HG03457 (cell line): ENCODE data around the gene TRAPPC3.

ENCODE experiments used
- ATAC-seq: cut with Tn5 transposase; IDR thresholded peaks from one replicate; pipeline ENCODE4 v1.9.1; 2021; ENCODE audit warnings: moderate number of reproducible peaks; ENCODE audit not compliant: unreplicated experiment

The TRAPPC3 gene

GRCh38 chr1:36154335-36154734 is 5.0 kb upstream of the TRAPPC3 start:
- ATAC-seq, result no peak

DNA sequence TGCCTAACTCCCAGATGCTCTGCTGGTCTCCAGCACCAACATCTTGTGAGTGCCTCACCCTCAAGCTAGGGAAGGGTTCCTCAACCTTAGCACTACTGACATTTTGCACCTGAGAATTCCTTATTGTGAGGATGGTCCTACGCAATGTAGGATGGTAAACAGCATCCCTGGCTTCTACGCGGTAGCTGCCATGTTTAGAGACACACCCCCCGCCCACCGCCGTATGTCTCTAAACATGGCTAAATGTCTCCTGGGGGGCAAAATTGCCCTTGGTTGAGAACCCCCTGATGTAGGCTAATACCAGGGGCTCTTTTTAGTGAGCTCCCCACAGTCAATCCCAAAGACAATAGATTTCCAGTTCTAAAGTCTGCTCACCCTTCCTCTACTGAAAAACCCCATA is 4.2 kb upstream of the TRAPPC3 start:
- ATAC-seq, result no peak

DNA sequence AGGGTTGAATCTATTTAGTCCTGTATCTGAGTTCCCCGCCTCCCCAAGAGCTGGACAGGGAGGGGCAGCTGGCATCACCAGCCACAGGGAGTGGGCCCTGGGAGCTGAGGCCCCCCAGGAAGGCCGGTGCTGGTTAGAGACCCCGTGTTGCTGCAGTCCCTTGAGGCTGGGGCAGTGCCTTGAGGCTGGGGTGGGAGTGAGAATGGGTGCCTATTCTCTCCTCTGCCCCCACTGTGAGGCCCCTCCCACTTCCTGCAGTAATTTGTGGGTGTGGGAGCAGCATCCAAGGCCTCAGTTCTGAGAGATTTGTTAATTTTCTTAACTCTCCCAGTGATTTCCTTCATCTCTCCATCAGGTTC is 2.5 kb upstream of the TRAPPC3 start:
- no peak for ATAC-seq

DNA sequence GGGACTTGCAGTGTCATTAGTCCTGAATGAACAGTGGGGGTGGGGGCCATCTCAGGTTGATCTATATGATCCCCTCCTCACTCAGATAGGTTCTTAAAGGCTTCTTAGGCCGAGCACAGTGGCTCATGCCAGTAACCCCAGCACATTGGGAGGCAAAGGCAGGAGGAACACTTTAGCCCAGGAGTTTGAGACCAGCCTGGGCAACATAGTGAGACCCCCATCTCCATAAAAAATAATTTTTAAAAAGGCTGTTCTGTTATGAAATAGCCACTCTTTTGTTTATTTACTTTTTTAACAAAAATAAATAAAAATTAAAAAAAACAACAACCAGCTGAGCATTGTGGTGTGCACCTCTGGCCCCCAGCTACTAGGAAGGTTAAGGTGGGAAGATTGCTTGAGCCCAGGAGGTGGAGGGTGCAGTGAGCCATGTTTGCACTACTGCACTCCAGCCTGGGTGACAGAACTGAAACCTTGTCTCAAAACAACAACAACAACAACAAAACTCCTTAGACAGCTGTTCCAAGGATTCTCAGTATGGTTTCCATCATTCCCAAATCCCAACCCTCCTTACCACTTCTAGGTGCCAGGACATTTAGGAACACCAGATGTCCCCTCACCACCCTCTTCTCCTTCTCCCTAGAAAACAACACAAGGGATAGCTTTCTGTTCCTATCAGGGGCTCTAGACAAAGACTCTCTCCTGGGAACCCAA is 2.0 kb upstream of the TRAPPC3 start:
- ATAC-seq, result no peak

DNA sequence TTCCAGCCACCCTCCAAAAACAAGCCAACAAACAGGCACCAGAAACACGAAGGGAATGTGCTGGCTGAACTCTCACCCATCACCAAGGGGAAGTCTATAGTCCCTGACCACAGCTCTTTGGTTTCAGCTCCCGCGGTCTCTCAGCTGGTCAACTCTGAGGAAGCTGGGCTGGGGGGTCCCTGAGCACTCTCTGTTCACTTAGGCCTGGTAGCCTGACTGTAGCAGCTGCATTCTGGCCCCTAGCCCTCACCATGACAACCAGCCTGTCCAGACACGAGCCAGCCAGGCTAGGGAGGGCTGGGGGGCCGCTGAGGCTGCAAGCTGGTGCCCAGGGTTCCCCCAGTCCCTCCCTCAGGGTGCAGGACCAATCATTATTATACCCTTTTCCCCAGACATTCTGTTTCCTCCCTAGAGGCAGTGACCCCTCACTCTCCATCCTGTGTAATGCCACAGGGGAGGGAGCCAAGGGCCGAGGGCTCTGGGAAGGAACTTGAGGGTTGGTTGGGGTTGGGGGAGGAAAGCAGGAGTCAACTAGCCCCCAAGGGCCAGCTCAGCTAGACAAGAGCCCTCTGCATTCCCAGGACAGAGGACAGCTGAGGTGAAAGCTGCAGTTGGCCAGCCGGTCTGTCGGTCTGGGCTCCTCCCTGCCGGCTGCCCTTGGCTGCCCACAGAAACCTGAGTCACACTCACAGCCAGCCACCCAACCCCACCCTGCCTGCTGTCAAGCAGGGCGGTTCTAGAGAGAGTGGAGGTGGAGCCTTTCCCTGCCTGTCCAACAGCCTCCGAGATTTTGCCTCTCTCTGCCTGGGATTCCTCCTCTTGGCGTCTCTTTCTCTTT is 1.2 kb upstream of the TRAPPC3 start:
- ATAC-seq, result peak; percentile 39

DNA sequence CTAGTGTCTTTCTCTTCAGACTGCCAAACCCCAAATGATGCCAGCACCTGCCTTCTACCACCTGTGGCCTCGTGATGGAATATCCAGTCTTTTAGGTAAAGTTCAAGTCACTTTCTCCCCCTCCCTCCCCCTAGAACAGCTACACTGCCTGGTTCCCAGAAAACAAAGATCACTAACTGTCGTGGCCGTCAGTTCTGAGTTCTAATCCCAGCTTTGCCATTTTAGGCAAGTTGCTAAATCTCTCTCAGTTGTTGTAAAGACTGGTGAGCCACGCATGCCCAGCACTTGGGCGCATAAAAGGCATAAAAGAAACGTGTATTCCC is 648 bp upstream of the TRAPPC3 start:
- ATAC-seq, result no peak

- no peak for ATAC-seq
Measured at GRCh38 chr1:36148821-36149236, 457 bp downstream of the TRAPPC3 start.

- no peak for ATAC-seq
Measured at GRCh38 chr1:36144413-36144812, 4.9 kb downstream of the TRAPPC3 start.

DNA sequence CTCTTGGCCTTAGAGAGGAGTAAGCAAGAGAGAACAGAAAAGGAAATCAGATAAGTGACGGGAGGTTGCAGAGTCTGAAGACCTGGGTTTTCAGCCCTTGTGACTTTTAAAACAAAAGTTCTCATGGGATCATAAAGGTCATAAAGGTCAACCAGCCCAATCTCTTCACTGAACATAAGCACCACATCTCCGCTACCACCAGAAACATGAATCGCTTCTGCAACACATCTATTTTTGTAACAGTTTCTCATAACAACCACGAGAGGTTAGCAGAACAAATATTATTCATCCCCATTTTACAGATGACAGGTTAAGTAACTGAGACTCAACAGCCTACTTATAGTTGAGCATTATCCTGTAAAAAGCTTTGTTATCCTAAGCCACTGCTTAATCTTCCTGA is 5.9 kb downstream of the TRAPPC3 start:
- no peak for ATAC-seq

DNA sequence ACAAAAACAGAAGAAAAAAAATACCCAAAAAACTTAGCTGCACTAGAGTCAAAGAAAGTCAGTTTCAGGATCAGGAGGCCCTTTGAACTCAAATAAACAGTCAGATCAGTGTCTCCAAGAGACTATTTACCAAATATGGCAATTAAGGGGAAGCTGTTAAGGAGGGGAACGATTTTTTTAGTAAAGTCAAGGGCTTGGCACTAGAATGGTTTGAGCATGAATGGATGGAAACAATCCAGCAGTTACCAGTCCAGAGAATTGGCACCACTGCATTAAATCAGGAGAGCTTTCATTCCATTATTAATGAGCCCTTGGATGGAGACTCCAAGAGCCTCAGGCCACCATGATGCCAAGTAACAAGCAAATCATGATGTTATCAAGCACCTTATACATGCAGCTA is 7.2 kb downstream of the TRAPPC3 start:
- ATAC-seq, result no peak

DNA sequence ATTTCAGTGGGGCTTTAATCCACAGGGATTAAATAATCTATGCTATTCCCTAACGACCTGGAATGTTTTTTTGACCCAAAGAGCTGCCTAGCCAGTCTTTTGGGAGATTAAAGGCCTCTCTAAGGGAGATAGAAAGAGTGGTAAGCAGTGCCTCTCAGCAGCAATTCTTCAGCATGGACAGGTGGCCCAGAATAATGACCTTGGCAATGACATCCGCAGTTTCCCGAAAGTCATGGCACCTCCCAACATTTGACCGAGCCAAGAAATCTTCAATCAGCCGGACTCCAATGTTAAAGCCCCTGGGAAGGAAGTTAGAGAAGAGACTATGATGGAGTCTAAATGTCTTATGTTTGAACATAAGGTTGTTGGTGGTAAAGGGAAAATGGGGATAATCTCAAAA is 9.8 kb downstream of the TRAPPC3 start:
- no peak for ATAC-seq

GRCh38 chr1:36137776-36138175 is 11.5 kb downstream of the TRAPPC3 start:
- no peak for ATAC-seq

- no peak for ATAC-seq
Measured at GRCh38 chr1:36137226-36137625, 12.1 kb downstream of the TRAPPC3 start.

- ATAC-seq, result no peak
Measured at GRCh38 chr1:36136535-36136934, 12.8 kb downstream of the TRAPPC3 start.

DNA sequence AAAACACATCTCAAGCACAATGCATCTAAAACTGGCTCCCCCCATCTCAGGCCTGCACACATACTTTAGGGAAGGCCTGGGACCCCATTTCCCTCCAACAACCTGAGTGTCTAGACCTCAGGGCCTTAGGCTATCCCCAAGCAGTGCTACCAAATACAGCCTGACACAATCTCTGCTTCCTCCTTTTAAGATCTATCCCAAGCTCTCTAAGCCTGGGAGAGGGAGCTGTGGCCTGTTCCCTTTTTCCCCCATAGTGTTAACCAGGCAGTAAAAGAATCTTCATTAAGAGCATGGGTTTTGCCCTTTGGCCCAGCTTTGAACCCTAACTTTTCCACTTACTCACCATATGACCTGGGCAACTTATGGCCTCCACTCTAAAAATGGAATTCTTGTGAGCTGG is 13.5 kb downstream of the TRAPPC3 start:
- ATAC-seq, result no peak

DNA sequence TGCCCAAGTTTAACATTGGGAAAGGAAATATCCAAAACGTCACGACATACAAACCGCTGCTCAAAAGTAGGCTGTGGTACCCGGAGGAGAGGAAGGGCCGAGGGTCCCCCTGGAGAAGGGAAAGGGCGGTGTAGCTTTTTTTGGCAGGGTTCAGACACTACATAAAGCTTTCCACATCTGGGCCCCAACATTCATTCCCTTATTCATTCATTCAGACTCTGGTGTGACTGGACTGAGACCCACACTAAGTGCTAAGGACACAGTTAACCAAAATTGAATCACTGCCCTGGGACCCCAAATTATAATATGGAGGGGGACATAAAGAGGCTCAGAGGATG is 14.0 kb downstream of the TRAPPC3 start:
- ATAC-seq, result no peak

GRCh38 chr1:36134505-36135329 is 14.6 kb downstream of the TRAPPC3 start:
- no peak for ATAC-seq

DNA sequence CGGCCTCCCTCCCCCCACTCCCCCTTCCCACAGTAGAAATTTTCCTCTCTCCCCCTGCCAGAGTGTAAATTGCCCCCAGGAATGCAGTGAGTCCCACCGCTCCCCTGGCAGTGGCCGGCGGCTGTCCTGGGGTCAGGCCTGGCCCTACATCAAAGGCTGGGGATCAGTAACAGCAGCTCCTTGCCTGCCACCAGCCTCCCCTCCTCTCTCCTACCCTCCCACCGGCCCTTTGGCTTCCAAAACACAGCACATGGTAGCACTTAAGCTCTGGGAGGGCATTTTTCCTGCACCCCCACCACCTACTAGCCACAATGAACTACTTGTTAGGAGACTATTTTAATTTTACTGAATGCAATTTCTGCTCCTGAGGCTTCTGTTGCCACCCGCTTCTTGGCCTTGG is 15.3 kb downstream of the TRAPPC3 start:
- no peak for ATAC-seq

DNA sequence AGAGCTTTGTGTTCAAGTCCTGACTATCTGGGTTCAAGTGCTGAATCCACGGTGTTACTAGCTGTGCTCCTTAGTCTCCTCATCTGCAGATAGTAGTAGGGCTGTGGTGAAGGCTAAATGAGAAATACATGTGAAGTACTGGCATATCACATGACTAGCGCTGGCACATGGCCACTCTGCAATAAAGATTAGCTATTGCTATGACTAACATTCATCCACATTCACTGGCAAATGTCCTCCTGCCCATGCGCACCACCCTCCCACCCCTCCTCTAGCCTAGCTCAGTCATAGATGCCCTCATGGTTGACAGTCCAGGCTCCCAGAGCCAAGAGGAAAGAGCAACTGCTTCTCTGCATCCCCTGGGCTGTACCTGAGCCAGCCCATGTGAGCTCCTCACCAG is 15.8 kb downstream of the TRAPPC3 start:
- no peak for ATAC-seq

DNA sequence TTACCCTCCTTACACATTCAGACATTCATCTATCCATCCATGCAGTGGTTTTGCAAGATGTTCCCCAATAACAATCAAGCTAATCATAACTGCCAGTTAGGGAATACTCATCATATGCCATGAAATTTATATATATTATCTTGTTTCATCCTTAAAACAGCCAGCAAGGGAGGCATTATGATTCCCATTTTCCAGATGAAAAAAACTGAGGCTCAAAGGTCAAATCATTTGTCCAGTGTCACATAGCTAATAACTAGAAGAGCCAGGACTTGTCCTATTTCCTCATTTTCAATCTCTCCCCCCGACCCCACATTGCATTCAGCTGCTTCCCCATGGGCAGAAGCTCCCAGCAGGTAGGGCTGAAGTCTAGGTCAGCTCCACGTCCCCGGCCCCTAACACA is 17.3 kb downstream of the TRAPPC3 start:
- no peak for ATAC-seq

- ATAC-seq, result no peak
Measured at GRCh38 chr1:36128905-36129206, 20.4 kb downstream of the TRAPPC3 start.
